Measurements from ENCODE around the gene DLG2. TPM values are rescaled to one million over a fixed set of nuclear protein-coding genes. Genes with fewer than 3 reads are reported as not detected.

The DLG2 gene
- total RNA-seq, 3 donors from 2014 or later (not counting 1 experiment from before 2014, with no cell fraction given) = 1.7 to 2.9 (median 2.2) TPM

DNA sequence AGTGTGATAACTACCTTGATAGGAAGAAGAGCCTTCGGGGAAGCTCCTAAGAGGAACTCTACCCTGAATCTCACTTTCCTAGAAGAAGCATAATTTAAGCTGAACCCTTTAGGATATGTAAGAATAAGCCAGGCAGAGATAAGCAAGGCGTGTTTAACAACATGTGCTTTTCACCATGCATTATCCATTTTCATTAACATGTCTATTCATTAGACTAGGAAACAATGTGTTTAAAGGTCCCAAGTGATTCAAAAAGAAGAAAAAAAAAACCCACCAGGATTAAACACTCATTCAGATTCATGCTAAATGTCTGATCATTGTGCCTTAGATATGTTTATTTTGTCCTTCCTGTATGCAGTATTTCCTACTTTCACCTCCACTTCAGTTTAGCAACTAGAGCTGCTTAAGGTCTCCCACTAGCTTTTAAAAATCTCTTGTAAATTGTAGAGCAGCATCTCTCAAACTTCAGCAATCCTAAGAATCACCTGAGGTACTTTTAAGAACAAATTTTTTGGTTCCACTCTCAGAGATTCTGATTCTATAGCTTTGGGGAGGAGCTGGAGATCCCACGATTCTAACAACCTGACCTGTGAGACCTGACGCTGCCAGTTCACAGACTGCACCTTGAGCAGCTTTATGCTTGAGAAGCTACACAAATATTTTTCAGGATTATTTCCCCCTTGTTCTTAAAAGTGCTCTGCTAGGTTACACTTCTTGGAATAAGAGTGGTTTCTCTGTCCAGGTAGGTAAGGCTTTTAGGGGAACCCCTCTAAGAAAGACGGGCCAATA, 1385.6 kb downstream of the DLG2 start:
- Mint-ChIP-seq H3K4me1 (no peaks in the 10 kb centered on the region), H3K27me3 (ENCODE audit: low read depth in 2 of 2) (no peaks in the 10 kb centered on the region), H3K27ac (no peak overlapping the region), H3K9me3 (peaks cover 6 to 9% of the 10 kb centered on the region in 2 donors), H3K4me3 (no peak overlapping the region), H3K36me3 (peaks cover 6% of the 10 kb centered on the region)
- intact Hi-C loops (cut with micrococcal nuclease) = no loop called here
- ATAC-seq = no peak
- no peak for DNase-seq
- Histone ChIP-seq H3K9me3 (ENCODE audit: control insufficient read depth, insufficient read depth, low read length) (no peaks in the 10 kb centered on the region), H3K4me3 (ENCODE audit: low read length) (no peak overlapping the region), H3K27ac (ENCODE audit: low read length) (no peak overlapping the region), H3K27me3 (ENCODE audit: control insufficient read depth, insufficient read depth, low read length) (no peaks in the 10 kb centered on the region), H3K4me1 (ENCODE audit: control insufficient read depth, insufficient read depth, low read length) (no peaks in the 10 kb centered on the region), H3K36me3 (ENCODE audit: control insufficient read depth, insufficient read depth, low read length) (no peaks in the 10 kb centered on the region)
- WGBS (ENCODE audit: insufficient coverage) = 82% methylated on average over 4 of the region's 5 CpGs
- TF ChIP-seq, protein P1, sequence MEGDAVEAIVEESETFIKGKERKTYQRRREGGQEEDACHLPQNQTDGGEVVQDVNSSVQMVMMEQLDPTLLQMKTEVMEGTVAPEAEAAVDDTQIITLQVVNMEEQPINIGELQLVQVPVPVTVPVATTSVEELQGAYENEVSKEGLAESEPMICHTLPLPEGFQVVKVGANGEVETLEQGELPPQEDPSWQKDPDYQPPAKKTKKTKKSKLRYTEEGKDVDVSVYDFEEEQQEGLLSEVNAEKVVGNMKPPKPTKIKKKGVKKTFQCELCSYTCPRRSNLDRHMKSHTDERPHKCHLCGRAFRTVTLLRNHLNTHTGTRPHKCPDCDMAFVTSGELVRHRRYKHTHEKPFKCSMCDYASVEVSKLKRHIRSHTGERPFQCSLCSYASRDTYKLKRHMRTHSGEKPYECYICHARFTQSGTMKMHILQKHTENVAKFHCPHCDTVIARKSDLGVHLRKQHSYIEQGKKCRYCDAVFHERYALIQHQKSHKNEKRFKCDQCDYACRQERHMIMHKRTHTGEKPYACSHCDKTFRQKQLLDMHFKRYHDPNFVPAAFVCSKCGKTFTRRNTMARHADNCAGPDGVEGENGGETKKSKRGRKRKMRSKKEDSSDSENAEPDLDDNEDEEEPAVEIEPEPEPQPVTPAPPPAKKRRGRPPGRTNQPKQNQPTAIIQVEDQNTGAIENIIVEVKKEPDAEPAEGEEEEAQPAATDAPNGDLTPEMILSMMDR (IDR thresholded peaks at IDR 0.05) = no peak

DNA sequence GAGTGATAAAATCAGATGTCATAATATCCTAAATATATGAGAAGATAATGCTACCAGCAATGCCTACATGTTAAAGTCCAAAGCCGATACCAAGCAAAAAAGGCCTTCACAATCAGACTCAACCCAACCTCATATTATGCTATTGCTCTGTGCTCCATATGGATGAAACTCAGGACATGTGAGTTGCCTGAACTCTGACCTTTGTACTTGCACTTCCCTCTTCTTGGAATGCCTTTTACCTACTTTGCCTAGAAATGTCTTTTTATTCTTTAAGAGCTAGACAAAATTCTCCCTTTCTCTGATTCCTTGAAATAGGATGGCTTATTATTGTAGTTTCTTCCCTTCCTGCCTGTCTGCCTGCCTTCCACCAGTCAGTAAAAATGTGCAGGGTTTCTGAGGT, 1386.3 kb downstream of the DLG2 start:
- Mint-ChIP-seq H3K4me3 (no peak overlapping the region), H3K4me1 (no peaks in the 10 kb centered on the region), H3K36me3 (peaks cover 6% of the 10 kb centered on the region), H3K27me3 (ENCODE audit: low read depth in 2 of 2) (no peaks in the 10 kb centered on the region), H3K27ac (no peak overlapping the region), H3K9me3 (peaks cover 6% of the 10 kb centered on the region in 2 donors)
- DNase-seq (no peak), ATAC-seq (no peak)
- intact Hi-C loops (cut with micrococcal nuclease) = no loop called here
- Histone ChIP-seq H3K27me3 (ENCODE audit: control insufficient read depth, insufficient read depth, low read length) (no peaks in the 10 kb centered on the region), H3K4me1 (ENCODE audit: control insufficient read depth, insufficient read depth, low read length) (no peaks in the 10 kb centered on the region), H3K27ac (ENCODE audit: low read length) (no peak overlapping the region), H3K9me3 (ENCODE audit: control insufficient read depth, insufficient read depth, low read length) (no peaks in the 10 kb centered on the region), H3K4me3 (ENCODE audit: low read length) (no peak overlapping the region), H3K36me3 (ENCODE audit: control insufficient read depth, insufficient read depth, low read length) (no peaks in the 10 kb centered on the region)
- WGBS (ENCODE audit: insufficient coverage) = 100% methylated on average over 1 of the region's 1 CpG
- TF ChIP-seq, protein P1 (IDR thresholded peaks at IDR 0.05) = no peak

DNA sequence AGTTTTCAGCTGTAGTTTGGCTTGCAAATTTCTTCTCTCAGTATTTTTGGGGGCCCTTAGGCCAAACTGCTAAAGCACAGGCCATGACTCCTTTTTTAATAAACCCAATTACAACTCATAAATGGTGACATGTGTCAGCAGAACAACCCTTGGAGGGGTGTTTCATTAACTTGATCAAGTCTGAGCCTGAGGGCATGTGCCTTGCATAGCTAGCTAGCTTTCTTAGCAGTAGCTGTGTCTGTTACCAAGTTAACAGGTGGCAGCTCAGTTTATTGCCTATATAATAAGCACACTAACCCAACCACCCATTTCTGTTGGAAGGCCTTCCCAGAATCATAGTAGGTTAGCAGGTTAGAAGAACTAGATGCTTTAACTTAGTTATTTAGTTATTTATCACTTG, 1390.7 kb downstream of the DLG2 start:
- no peak overlapping the region for H3K27ac Mint-ChIP-seq
- Histone ChIP-seq H3K27me3 (ENCODE audit: control insufficient read depth, insufficient read depth, low read length) (no peaks in the 10 kb centered on the region), H3K36me3 (ENCODE audit: control insufficient read depth, insufficient read depth, low read length) (no peaks in the 10 kb centered on the region), H3K9me3 (ENCODE audit: control insufficient read depth, insufficient read depth, low read length) (peaks cover 2% of the 10 kb centered on the region), H3K4me1 (ENCODE audit: control insufficient read depth, insufficient read depth, low read length) (no peaks in the 10 kb centered on the region), H3K4me3 (ENCODE audit: low read length) (no peak overlapping the region), H3K27ac (ENCODE audit: low read length) (no peak overlapping the region)
- peaks cover 12% of the 10 kb centered on the region for H3K36me3 Mint-ChIP-seq
- no peaks in the 10 kb centered on the region for H3K4me1 Mint-ChIP-seq
- no peaks in the 10 kb centered on the region for H3K27me3 Mint-ChIP-seq (ENCODE audit: low read depth in 2 of 2)
- ATAC-seq (no peak), DNase-seq (no peak)
- intact Hi-C loops (cut with micrococcal nuclease) = no loop called here
- H3K4me3 Mint-ChIP-seq = no peak overlapping the region
- TF ChIP-seq, protein P1 (IDR thresholded peaks at IDR 0.05) = no peak
- H3K9me3 Mint-ChIP-seq = peaks cover 6 to 8% of the 10 kb centered on the region in 2 donors
